ENCODE data around the gene PHF8. TPM values are rescaled to one million over a fixed set of nuclear protein-coding genes. Genes with fewer than 3 reads are reported as not detected.

Gene PHF8
- total and polyA plus RNA-seq, 9 of the 15 experiments (the other 6 are each of a cell fraction or from before 2014, with no cell fraction given): 2.5 to 25.7 (median 12.1) TPM

- H3K4me3 ChIP-seq: no peak overlapping the region
- intact Hi-C loops (cut with micrococcal nuclease) (no loop called here), in situ Hi-C loops (cut with MboI) (no loop called here)
- no peaks in the 10 kb centered on the region for H3K9me1 ChIP-seq (ENCODE audit: control insufficient read depth, insufficient read depth, low read length)
- H3K4me1 ChIP-seq (replicated peaks in 1 of 2; ENCODE audit: control insufficient read depth in 2 of 2, insufficient read depth in 2 of 2, low read length in 2 of 2): no peaks in the 10 kb centered on the region
- DNase-seq (ENCODE audit: extremely low read depth in 1 of 4, low spot score in 3 of 4) (no peak), ATAC-seq (no peak), FAIRE-seq (no peak)
- H3K36me3 ChIP-seq (ENCODE audit: control insufficient read depth, insufficient read depth, low read length): no peaks in the 10 kb centered on the region
- BruUV-seq (replicated peaks): no TSS peak
- H3K27ac ChIP-seq (ENCODE audit: extremely low read depth, low read depth, low read length): no peak overlapping the region
- CTCF ChIA-PET (ENCODE audit: low intra/inter-chr PET ratio): no interaction called here
- H3K27me3 ChIP-seq (ENCODE audit: control insufficient read depth in 2 of 2, insufficient read depth in 2 of 2, low read length in 2 of 2): peaks cover 0 to 5% of the 10 kb centered on the region in 2 experiments; a peak in 1 of 5 replicates
- POLR2A ChIA-PET: no interaction called here
- WGBS (ENCODE audit: insufficient coverage, low coverage, missing lambda C conversion rate): 5% methylated on average over 2 of the region's 2 CpGs
- no peak overlapping the region for H3K9ac ChIP-seq (ENCODE audit: insufficient read depth in 1 of 2, low read depth in 2 of 2, low read length in 2 of 2)
- no peaks in the 10 kb centered on the region for H3K9me3 ChIP-seq (replicated peaks; ENCODE audit: control insufficient read depth, insufficient read depth, low read depth, low read length)
- no peak overlapping the region for H2AFZ ChIP-seq (ENCODE audit: low read depth, low read length)
- no peaks in the 10 kb centered on the region for H3K79me2 ChIP-seq (ENCODE audit: control insufficient read depth, insufficient read depth, low read length)
- H4K20me1 ChIP-seq (replicated peaks; ENCODE audit: control insufficient read depth, insufficient read depth, low read length): no peaks in the 10 kb centered on the region
- H3K4me2 ChIP-seq (ENCODE audit: insufficient read depth, low read length): no peak overlapping the region
- no peak for TF ChIP-seq RNF219 (CRISPR knock-in tag; IDR thresholded peaks at IDR 0.05)
- no peak for TF ChIP-seq ZNF445 (CRISPR knock-in tag; IDR thresholded peaks at IDR 0.05; ENCODE audit: low read depth)
- TF ChIP-seq HDAC8 (tag; IDR thresholded peaks at IDR 0.05): no peak
- no peak for TF ChIP-seq ZNF408 (CRISPR knock-in tag; IDR thresholded peaks at IDR 0.05; ENCODE audit: low read depth)
- TF ChIP-seq ATF2 (CRISPR knock-in tag; IDR thresholded peaks at IDR 0.05): no peak
- no peak for TF ChIP-seq MECOM (CRISPR knock-in tag; IDR thresholded peaks at IDR 0.05)
- no peak for TF ChIP-seq ELF1 (tag; IDR thresholded peaks at IDR 0.05)
- no peak for TF ChIP-seq C11orf30 (IDR thresholded peaks at IDR 0.05; ENCODE audit: low read depth)
- TF ChIP-seq CREM (IDR thresholded peaks at IDR 0.05; ENCODE audit: low read depth): no peak
- TF ChIP-seq CBFA2T2 (conservative IDR thresholded peaks at IDR 0.05): no peak
- no peak for TF ChIP-seq ETV5 (CRISPR knock-in tag; IDR thresholded peaks at IDR 0.05; ENCODE audit: low read depth)
- TF ChIP-seq ZNF324 (CRISPR knock-in tag; IDR thresholded peaks at IDR 0.05): no peak
- no peak for TF ChIP-seq HDAC6 (IDR thresholded peaks at IDR 0.05; ENCODE audit: low read depth, low read length)
- no peak for TF ChIP-seq PTTG1 (tag; IDR thresholded peaks at IDR 0.05; ENCODE audit: low read depth)
- TF ChIP-seq FOXP4 (CRISPR knock-in tag; IDR thresholded peaks at IDR 0.05; ENCODE audit: borderline replicate concordance): no peak
- TF ChIP-seq SAP30 (IDR thresholded peaks at IDR 0.05; ENCODE audit: borderline replicate concordance, insufficient read depth, low read depth, low read length, poor library complexity, severe bottlenecking): no peak
- TF ChIP-seq THRB (CRISPR knock-in tag; conservative IDR thresholded peaks at IDR 0.05): no peak
- no peak for TF ChIP-seq GABPB1 (CRISPR knock-in tag; IDR thresholded peaks at IDR 0.05)
These were observed 23.5 kb upstream of the PHF8 start for GRCh38 chrX:54067766-54068165.

All from K562 (cell line).